H9 (cell line): ENCODE data around the gene USP5. TPM values are rescaled to one million over a fixed set of nuclear protein-coding genes. Genes with fewer than 3 reads are reported as not detected.

Source experiments
- DNase-seq: peaks from one replicate; pipeline ENCODE4 v3.0.0-alpha.2; 2017
- H2AFZ ChIP-seq: one replicate; pipeline ENCODE4 v1.6.1; 2013; ENCODE audit warnings: mild to moderate bottlenecking, low read length, control low read depth, moderate library complexity
- H2AK5ac ChIP-seq: 2 replicates; pipeline ENCODE4 v1.6.1; 2013; ENCODE audit warnings: low read length, control low read depth, mixed read lengths; ENCODE audit not compliant: insufficient read length
- H2BK120ac ChIP-seq: one replicate; pipeline ENCODE4 v1.6.1; 2013; ENCODE audit warnings: low read depth, mild to moderate bottlenecking, low read length, control low read depth, inconsistent platforms; ENCODE audit not compliant: poor library complexity, severe bottlenecking
- H2BK12ac ChIP-seq: 2 replicates; pipeline ENCODE4 v1.6.1; 2013; ENCODE audit warnings: low read length, control low read depth, mixed read lengths, low read depth; ENCODE audit not compliant: insufficient read length
- H2BK15ac ChIP-seq: 2 replicates; pipeline ENCODE4 v1.6.1; 2013; ENCODE audit warnings: low read depth, low read length, control low read depth
- H2BK20ac ChIP-seq: one replicate; pipeline ENCODE4 v1.6.1; 2013; ENCODE audit warnings: low read depth, mild to moderate bottlenecking, low read length, control low read depth, inconsistent platforms; ENCODE audit not compliant: poor library complexity, severe bottlenecking
- H2BK5ac ChIP-seq: 2 replicates; pipeline ENCODE4 v1.6.1; 2013; ENCODE audit warnings: low read length, control low read depth, mixed read lengths; ENCODE audit not compliant: insufficient read length
- H3K14ac ChIP-seq: 2 replicates; pipeline ENCODE4 v1.6.1; 2013; ENCODE audit warnings: low read length, control low read depth; ENCODE audit not compliant: insufficient read depth
- H3K18ac ChIP-seq: 2 replicates; pipeline ENCODE4 v1.6.1; 2013; ENCODE audit warnings: low read depth, mild to moderate bottlenecking, mixed read lengths, low read length, control low read depth; ENCODE audit not compliant: insufficient read length
- H3K23ac ChIP-seq: 2 replicates; pipeline ENCODE4 v1.6.1; 2013; ENCODE audit warnings: low read length, control low read depth, mixed read lengths, low read depth; ENCODE audit not compliant: insufficient read length
- H3K23me2 ChIP-seq: 2 replicates; pipeline ENCODE4 v1.6.1; 2013; ENCODE audit warnings: low read depth, mild to moderate bottlenecking, mixed read lengths, low read length, control low read depth; ENCODE audit not compliant: insufficient read length, poor library complexity, severe bottlenecking
- H3K27ac ChIP-seq: 2 replicates; pipeline ENCODE4 v1.5.1; 2013; ENCODE audit warnings: low read length, control low read depth, mixed read lengths, low read depth; ENCODE audit not compliant: insufficient read length
- H3K27me3 ChIP-seq: 2 replicates; pipeline ENCODE4 v1.6.1; 2013; ENCODE audit warnings: low read length, control low read depth, inconsistent platforms; ENCODE audit not compliant: insufficient read depth
- H3K4ac ChIP-seq: 2 replicates; pipeline ENCODE4 v1.6.1; 2013; ENCODE audit warnings: low read depth, mild to moderate bottlenecking, control low read depth, inconsistent platforms, low read length, moderate library complexity
- H3K4me1 ChIP-seq: 2 replicates; pipeline ENCODE4 v1.6.1; 2013; ENCODE audit warnings: low read length, control low read depth, inconsistent platforms; ENCODE audit not compliant: insufficient read depth
- H3K4me2 ChIP-seq: 2 replicates; pipeline ENCODE4 v1.6.1; 2013; ENCODE audit warnings: low read length, control low read depth, mixed read lengths; ENCODE audit not compliant: insufficient read length, insufficient read depth
- H3K56ac ChIP-seq: 2 replicates; pipeline ENCODE4 v1.6.1; 2013; ENCODE audit warnings: low read depth, mild to moderate bottlenecking, mixed read lengths, low read length, control low read depth; ENCODE audit not compliant: insufficient read length
- H3K79me1 ChIP-seq: 2 replicates; pipeline ENCODE4 v1.6.1; 2013; ENCODE audit warnings: low read depth, mild to moderate bottlenecking, moderate library complexity, low read length, control low read depth, inconsistent platforms; ENCODE audit not compliant: insufficient read depth, poor library complexity, severe bottlenecking
- H3K79me2 ChIP-seq: 2 replicates; pipeline ENCODE4 v1.6.1; 2013; ENCODE audit warnings: low read length, control low read depth, inconsistent platforms; ENCODE audit not compliant: insufficient read depth
- H3K9ac ChIP-seq: 2 replicates; pipeline ENCODE4 v1.6.1; 2013; ENCODE audit warnings: low read length, control low read depth, mixed read lengths; ENCODE audit not compliant: insufficient read length; ENCODE audit errors: extremely low read depth
- H3K9me3 ChIP-seq: one replicate; pipeline ENCODE4 v1.6.1; 2013; ENCODE audit warnings: low read depth, low read length, inconsistent platforms; ENCODE audit not compliant: control insufficient read depth
- H3T11ph ChIP-seq: one replicate; pipeline ENCODE4 v1.6.1; 2013; ENCODE audit warnings: mild to moderate bottlenecking, low read length, control low read depth, inconsistent platforms
- H4K20me1 ChIP-seq: one replicate; pipeline ENCODE4 v1.6.1; 2013; ENCODE audit not compliant: control insufficient read depth, insufficient read length, insufficient read depth
- H4K5ac ChIP-seq: 2 replicates; pipeline ENCODE4 v1.6.1; 2013; ENCODE audit warnings: low read depth, mild to moderate bottlenecking, mixed read lengths, low read length, control low read depth; ENCODE audit not compliant: insufficient read length
- H4K8ac ChIP-seq: replicated peaks from 2 replicates; pipeline ENCODE4 v1.6.1; 2013; ENCODE audit warnings: low read length, control low read depth, mixed read lengths, low read depth; ENCODE audit not compliant: insufficient read length
- H4K91ac ChIP-seq: 2 replicates; pipeline ENCODE4 v1.6.1; 2013; ENCODE audit warnings: low read depth, mild to moderate bottlenecking, moderate library complexity, mixed read lengths, low read length, control low read depth; ENCODE audit not compliant: insufficient read length
- H3K27ac Mint-ChIP-seq, 3 experiments: 2 replicates in 2 of 3; 3 replicates in 1 of 3; pipeline ENCODE4 v1.8.0; 2020 to 2021; ENCODE audit warnings: mixed read lengths in 3 of 3, mild to moderate bottlenecking in 1 of 3, moderate library complexity in 1 of 3
- H3K27me3 Mint-ChIP-seq: 2 replicates; pipeline ENCODE4 v1.8.0; 2021; ENCODE audit warnings: low read depth, mild to moderate bottlenecking, moderate library complexity, mixed read lengths
- H3K36me3 Mint-ChIP-seq, 3 experiments: 2 replicates in 2 of 3; 3 replicates in 1 of 3; pipeline ENCODE4 v1.8.0; 2020 to 2021; ENCODE audit warnings: low read depth in 3 of 3, mixed read lengths in 3 of 3; ENCODE audit not compliant: insufficient read depth in 1 of 3
- H3K4me1 Mint-ChIP-seq, 2 experiments: 2 replicates each; pipeline ENCODE4 v1.8.0; 2020; ENCODE audit warnings: mixed read lengths in 2 of 2
- H3K4me3 Mint-ChIP-seq, 2 experiments: 2 replicates in 1 of 2; 3 replicates in 1 of 2; pipeline ENCODE4 v1.8.0; 2020 to 2021; ENCODE audit warnings: mild to moderate bottlenecking in 2 of 2, mixed read lengths in 2 of 2, moderate library complexity in 1 of 2
- H3K9me3 Mint-ChIP-seq, 2 experiments: 2 replicates in 1 of 2; 3 replicates in 1 of 2; pipeline ENCODE4 v1.8.0; 2020; ENCODE audit warnings: mild to moderate bottlenecking in 2 of 2, mixed read lengths in 2 of 2, moderate library complexity in 1 of 2
- WGBS: extraction: QIAGEN DNeasy Blood & Tissue Kit; methylation state at CpG from one replicate; pipeline ENCODE4 v1.1.7; 2013; ENCODE audit warnings: missing lambda C conversion rate, low lambda C conversion rate, mixed read lengths; ENCODE audit not compliant: insufficient read length; ENCODE audit errors: extremely low coverage; 5-methylcytosine and 5-hydroxymethylcytosine counted together
- total RNA-seq: library from RNA; stranded (reverse); gene quantifications from 2 replicates; pipeline ENCODE4 v1.2.1, GENCODE V29; 2021
- TF ChIP-seq, protein P1 (sequence below): fragments of 200-600 bp; sonication (generic); conservative IDR thresholded peaks from 3 replicates; pipeline ENCODE4 v1.8.0; 2021; ENCODE audit warnings: antibody characterized with exemption, mild to moderate bottlenecking

Gene USP5
- total RNA-seq, 1 experiment from 2014 or later: 143 TPM

DNA sequence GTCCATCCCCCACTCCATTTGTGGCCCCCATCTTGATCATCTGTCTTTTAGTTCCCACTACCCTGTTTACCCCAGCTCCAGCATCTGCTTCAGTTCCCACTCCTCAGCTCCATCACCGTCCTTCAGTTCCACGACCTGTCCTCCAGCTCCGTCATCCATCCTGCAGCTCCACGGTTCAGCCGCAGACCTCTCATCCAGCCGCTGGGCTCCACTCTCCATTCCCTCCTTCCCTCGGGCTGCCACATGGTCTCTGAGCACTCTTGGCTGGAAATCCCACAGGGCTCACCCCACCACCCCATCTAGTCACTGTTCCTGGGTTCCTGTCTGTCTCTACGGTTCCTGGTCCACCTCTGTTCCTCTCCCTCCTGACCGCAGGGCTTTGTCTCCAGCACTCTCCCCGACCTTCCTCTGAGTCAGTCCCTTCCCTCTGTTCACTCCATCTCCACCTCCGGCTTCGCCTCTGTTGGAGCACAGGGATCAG is 27.0 kb upstream of the USP5 start:
- no peak overlapping the region for H2BK12ac ChIP-seq
- H4K5ac ChIP-seq: no peak overlapping the region
- peaks cover 3% of the 10 kb centered on the region; the same call in 1 of the 2 replicates for H3K4me1 ChIP-seq
- peaks cover 6% of the 10 kb centered on the region for H4K20me1 ChIP-seq
- TF ChIP-seq, protein P1, sequence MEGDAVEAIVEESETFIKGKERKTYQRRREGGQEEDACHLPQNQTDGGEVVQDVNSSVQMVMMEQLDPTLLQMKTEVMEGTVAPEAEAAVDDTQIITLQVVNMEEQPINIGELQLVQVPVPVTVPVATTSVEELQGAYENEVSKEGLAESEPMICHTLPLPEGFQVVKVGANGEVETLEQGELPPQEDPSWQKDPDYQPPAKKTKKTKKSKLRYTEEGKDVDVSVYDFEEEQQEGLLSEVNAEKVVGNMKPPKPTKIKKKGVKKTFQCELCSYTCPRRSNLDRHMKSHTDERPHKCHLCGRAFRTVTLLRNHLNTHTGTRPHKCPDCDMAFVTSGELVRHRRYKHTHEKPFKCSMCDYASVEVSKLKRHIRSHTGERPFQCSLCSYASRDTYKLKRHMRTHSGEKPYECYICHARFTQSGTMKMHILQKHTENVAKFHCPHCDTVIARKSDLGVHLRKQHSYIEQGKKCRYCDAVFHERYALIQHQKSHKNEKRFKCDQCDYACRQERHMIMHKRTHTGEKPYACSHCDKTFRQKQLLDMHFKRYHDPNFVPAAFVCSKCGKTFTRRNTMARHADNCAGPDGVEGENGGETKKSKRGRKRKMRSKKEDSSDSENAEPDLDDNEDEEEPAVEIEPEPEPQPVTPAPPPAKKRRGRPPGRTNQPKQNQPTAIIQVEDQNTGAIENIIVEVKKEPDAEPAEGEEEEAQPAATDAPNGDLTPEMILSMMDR: no peak
- H3K23ac ChIP-seq: no peak overlapping the region
- no peak overlapping the region for H3K56ac ChIP-seq
- no peak overlapping the region for H2BK15ac ChIP-seq
- peaks cover under 1% of the 10 kb centered on the region; the same call in 1 of the 2 replicates for H3K27me3 ChIP-seq
- Mint-ChIP-seq H3K9me3 (no peaks in the 10 kb centered on the region), H3K4me1 (peaks cover 54 to 66% of the 10 kb centered on the region in 2 experiments), H3K36me3 (peaks cover 10 to 15% (median 12%) of the 10 kb centered on the region in 3 experiments; a peak in 6 of 7 replicates), H3K27me3 (peaks cover 47% of the 10 kb centered on the region), H3K27ac (peak overlapping the region in 1 of 3 experiments; percentile 28; a peak in 1 of 7 replicates), H3K4me3 (peak overlapping the region; percentile 54 to 62; a peak in 4 of 5 replicates)
- no peak overlapping the region for H2BK5ac ChIP-seq
- no peak overlapping the region for H2AK5ac ChIP-seq
- no CpG with 5 or more reads among the region's 12 CpGs for WGBS
- no peak overlapping the region for H3K27ac ChIP-seq
- H2AFZ ChIP-seq: no peak overlapping the region
- no peak overlapping the region for H3K9ac ChIP-seq
- H3K14ac ChIP-seq: no peak overlapping the region
- no peaks in the 10 kb centered on the region for H3K9me3 ChIP-seq
- H3K79me1 ChIP-seq: no peaks in the 10 kb centered on the region
- peaks cover 1% of the 10 kb centered on the region; the same call in 1 of the 2 replicates for H3K79me2 ChIP-seq
- no peak overlapping the region for H2BK20ac ChIP-seq
- peaks cover 22% of the 10 kb centered on the region for H3K23me2 ChIP-seq
- peak; percentile 61 for DNase-seq
- H4K8ac ChIP-seq: no peak overlapping the region
- no peak overlapping the region for H3K4ac ChIP-seq
- H3K4me2 ChIP-seq: peak overlapping the region; percentile 81
- no peak overlapping the region for H3K18ac ChIP-seq
- no peak overlapping the region for H4K91ac ChIP-seq
- H2BK120ac ChIP-seq: no peak overlapping the region
- no peak overlapping the region for H3T11ph ChIP-seq
